ENCODE data around the gene TOGARAM2. TPM values are rescaled to one million over a fixed set of nuclear protein-coding genes. Genes with fewer than 3 reads are reported as not detected.

Gene TOGARAM2
- polyA plus RNA-seq (2011; rRNA removed) (0.30 and 0.42 TPM in 2 replicates), polyA minus RNA-seq (2011; rRNA and poly(A)+ RNA removed) (0.35 and 0.41 TPM in 2 replicates)

- TF ChIP-seq, protein P1, sequence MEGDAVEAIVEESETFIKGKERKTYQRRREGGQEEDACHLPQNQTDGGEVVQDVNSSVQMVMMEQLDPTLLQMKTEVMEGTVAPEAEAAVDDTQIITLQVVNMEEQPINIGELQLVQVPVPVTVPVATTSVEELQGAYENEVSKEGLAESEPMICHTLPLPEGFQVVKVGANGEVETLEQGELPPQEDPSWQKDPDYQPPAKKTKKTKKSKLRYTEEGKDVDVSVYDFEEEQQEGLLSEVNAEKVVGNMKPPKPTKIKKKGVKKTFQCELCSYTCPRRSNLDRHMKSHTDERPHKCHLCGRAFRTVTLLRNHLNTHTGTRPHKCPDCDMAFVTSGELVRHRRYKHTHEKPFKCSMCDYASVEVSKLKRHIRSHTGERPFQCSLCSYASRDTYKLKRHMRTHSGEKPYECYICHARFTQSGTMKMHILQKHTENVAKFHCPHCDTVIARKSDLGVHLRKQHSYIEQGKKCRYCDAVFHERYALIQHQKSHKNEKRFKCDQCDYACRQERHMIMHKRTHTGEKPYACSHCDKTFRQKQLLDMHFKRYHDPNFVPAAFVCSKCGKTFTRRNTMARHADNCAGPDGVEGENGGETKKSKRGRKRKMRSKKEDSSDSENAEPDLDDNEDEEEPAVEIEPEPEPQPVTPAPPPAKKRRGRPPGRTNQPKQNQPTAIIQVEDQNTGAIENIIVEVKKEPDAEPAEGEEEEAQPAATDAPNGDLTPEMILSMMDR (IDR thresholded peaks at IDR 0.05; ENCODE audit: low read depth, low read length): no peak
- Histone ChIP-seq H3K27me3 (ENCODE audit: control insufficient read depth, insufficient read depth, low read length) (peaks cover 5% of the 10 kb centered on the region), H3K4me3 (ENCODE audit: low read depth, low read length) (no peak within 1 kb of the TSS; the same call in 1 of the 2 replicates), H3K9me3 (ENCODE audit: control insufficient read depth, insufficient read depth, low read length) (no peaks in the 10 kb centered on the region; the same call in 1 of the 2 replicates), H3K27ac (ENCODE audit: low read depth, low read length) (peak within 1 kb of the TSS; percentile 39)
- DNase-seq (ENCODE audit: low read depth, low spot score): no peak
- CTCF ChIA-PET: interaction anchor here (0.9 to 1.5 kb wide), 2 partner anchors 22 to 63 kb away, joined by 3 to 9 read pairs; no protein-coding TSS in a partner anchor
- POLR2A ChIA-PET: interaction anchor here (0.9 to 1.3 kb wide), 2 partner anchors 30 to 135 kb away, joined by 3 to 6 read pairs; no protein-coding TSS in a partner anchor
Observed at GRCh38 chr2:28981016-28981441, at the start of gene TOGARAM2. TOGARAM2 (plus strand) TSS chr2:28981298; CDS start chr2:28994835, 13,537 bp downstream.

GRCh38 chr2:28934769-28935168, 46.3 kb upstream of the TOGARAM2 start:
- Histone ChIP-seq H3K4me3 (ENCODE audit: low read depth, low read length) (no peak overlapping the region), H3K27me3 (ENCODE audit: control insufficient read depth, insufficient read depth, low read length) (no peaks in the 10 kb centered on the region), H3K9me3 (ENCODE audit: control insufficient read depth, insufficient read depth, low read length) (no peaks in the 10 kb centered on the region), H3K27ac (ENCODE audit: low read depth, low read length) (no peak overlapping the region)
- CTCF ChIA-PET: no interaction called here
- TF ChIP-seq, protein P1 (IDR thresholded peaks at IDR 0.05; ENCODE audit: low read depth, low read length): no peak
- DNase-seq (ENCODE audit: low read depth, low spot score): no peak
- POLR2A ChIA-PET: no interaction called here

GRCh38 chr2:28941008-28941407, 40.1 kb upstream of the TOGARAM2 start:
- ChIA-PET POLR2A (interaction anchor here (0.7 kb wide), 1 partner anchor 24 kb away, joined by 4 read pairs; no protein-coding TSS in a partner anchor), CTCF (interaction anchor here (0.5 to 1.0 kb wide), 2 partner anchors 15 to 250 kb away, joined by 3 read pairs; no protein-coding TSS in a partner anchor)
- TF ChIP-seq, protein P1 (IDR thresholded peaks at IDR 0.05; ENCODE audit: low read depth, low read length): no peak
- Histone ChIP-seq H3K27ac (ENCODE audit: low read depth, low read length) (no peak overlapping the region), H3K4me3 (ENCODE audit: low read depth, low read length) (no peak overlapping the region), H3K9me3 (ENCODE audit: control insufficient read depth, insufficient read depth, low read length) (no peaks in the 10 kb centered on the region), H3K27me3 (ENCODE audit: control insufficient read depth, insufficient read depth, low read length) (no peaks in the 10 kb centered on the region)
- no peak for DNase-seq (ENCODE audit: low read depth, low spot score)

DNA sequence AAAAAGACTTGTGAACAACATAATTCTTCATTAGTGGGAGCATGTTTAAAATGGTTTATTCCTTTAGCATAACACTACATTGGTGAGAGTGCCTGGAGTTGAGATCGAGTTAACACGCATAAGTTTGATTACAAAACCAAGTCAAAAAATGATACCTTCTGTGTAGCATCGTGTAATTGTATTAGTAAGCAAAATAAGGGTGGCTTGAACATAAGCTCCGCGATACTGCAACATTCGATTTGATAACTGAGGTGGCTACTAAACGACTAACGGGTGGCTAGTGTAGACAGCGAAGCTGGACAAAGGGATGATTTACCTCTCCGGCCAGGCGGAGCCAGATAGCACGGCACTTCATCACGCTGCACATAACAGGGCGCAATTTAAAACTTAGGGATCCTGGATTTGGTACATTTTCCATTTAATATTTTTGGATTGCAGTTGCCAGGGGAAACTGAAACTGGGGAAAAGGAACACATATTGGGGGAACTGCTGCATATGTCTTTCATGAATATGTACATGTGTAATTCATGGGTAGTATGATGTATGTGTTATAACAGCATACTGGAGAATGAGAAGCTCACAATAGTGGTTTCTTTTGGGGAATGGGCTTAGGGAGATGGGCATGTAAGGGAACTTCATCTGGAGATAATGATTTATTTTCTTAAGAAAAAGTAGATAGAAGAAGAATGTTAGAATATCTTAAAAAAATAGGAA, 36.4 kb upstream of the TOGARAM2 start:
- ChIA-PET POLR2A (no interaction called here), CTCF (no interaction called here)
- DNase-seq (ENCODE audit: low read depth, low spot score): no peak
- Histone ChIP-seq H3K27ac (ENCODE audit: low read depth, low read length) (no peak overlapping the region), H3K9me3 (ENCODE audit: control insufficient read depth, insufficient read depth, low read length) (no peaks in the 10 kb centered on the region), H3K27me3 (ENCODE audit: control insufficient read depth, insufficient read depth, low read length) (no peaks in the 10 kb centered on the region), H3K4me3 (ENCODE audit: low read depth, low read length) (no peak overlapping the region)
- TF ChIP-seq, protein P1 (IDR thresholded peaks at IDR 0.05; ENCODE audit: low read depth, low read length): no peak

GRCh38 chr2:28948160-28948559, 32.9 kb upstream of the TOGARAM2 start:
- no peak for DNase-seq (ENCODE audit: low read depth, low spot score)
- POLR2A ChIA-PET: no interaction called here
- TF ChIP-seq, protein P1 (IDR thresholded peaks at IDR 0.05; ENCODE audit: low read depth, low read length): no peak
- Histone ChIP-seq H3K9me3 (ENCODE audit: control insufficient read depth, insufficient read depth, low read length) (no peaks in the 10 kb centered on the region), H3K27me3 (ENCODE audit: control insufficient read depth, insufficient read depth, low read length) (no peaks in the 10 kb centered on the region), H3K4me3 (ENCODE audit: low read depth, low read length) (no peak overlapping the region), H3K27ac (ENCODE audit: low read depth, low read length) (no peak overlapping the region)
- CTCF ChIA-PET: interaction anchor here (0.9 kb wide), 1 partner anchor 11 kb away, joined by 3 read pairs; no protein-coding TSS in a partner anchor
